CD14-positive monocyte (primary cell): ENCODE measurements around the gene NHS. TPM values are rescaled to one million over a fixed set of nuclear protein-coding genes. Genes with fewer than 3 reads are reported as not detected.

Experiments
- DNase-seq, 3 donors: peaks; one replicate each; pipeline ENCODE4 v3.0.0-alpha.2; 2011 to 2022
- H2AFZ ChIP-seq: 2 replicates; pipeline ENCODE4 v1.6.0; 2012; ENCODE audit warnings: mild to moderate bottlenecking, low read depth, low read length, inconsistent platforms; ENCODE audit not compliant: insufficient read depth, poor library complexity, severe bottlenecking
- H3K27ac ChIP-seq, 2 donors: 1 replicate in 1 of 2; 2 replicates in 1 of 2; pipeline ENCODE4 v1.5.1; 2012 to 2013; ENCODE audit warnings: low read length in 2 of 2, control low read depth in 1 of 2, inconsistent platforms in 1 of 2, low read depth in 1 of 2, mild to moderate bottlenecking in 1 of 2
- H3K27me3 ChIP-seq, 2 donors: one replicate each; pipeline versions ENCODE4 v1.6.0 to v1.6.1; 2011 to 2013; ENCODE audit warnings: low read length in 2 of 2; ENCODE audit not compliant: control insufficient read depth in 2 of 2, insufficient read depth in 2 of 2
- H3K36me3 ChIP-seq, 2 donors: replicated peaks in 1 of 2; 1 replicate in 1 of 2; 2 replicates in 1 of 2; pipeline versions ENCODE4 v1.5.1 to v1.6.1; 2012 to 2013; ENCODE audit warnings: low read length in 2 of 2, control low read depth in 1 of 2, inconsistent platforms in 1 of 2, mild to moderate bottlenecking in 1 of 2; ENCODE audit not compliant: insufficient read depth in 2 of 2, control insufficient read depth in 1 of 2
- H3K4me1 ChIP-seq, 2 donors: 1 replicate in 1 of 2; 2 replicates in 1 of 2; pipeline versions ENCODE4 v1.5.1 to v1.6.1; 2012 to 2013; ENCODE audit warnings: low read length in 2 of 2, control low read depth in 1 of 2, inconsistent platforms in 1 of 2, mild to moderate bottlenecking in 1 of 2, moderate library complexity in 1 of 2; ENCODE audit not compliant: insufficient read depth in 2 of 2, control insufficient read depth in 1 of 2
- H3K4me2 ChIP-seq: replicated peaks from 2 replicates; pipeline ENCODE3; 2012; ENCODE audit warnings: low read length, moderate library complexity, mild to moderate bottlenecking; ENCODE audit not compliant: poor library complexity, severe bottlenecking; ENCODE audit errors: extremely low read depth
- H3K4me3 ChIP-seq, 3 experiments: fragments of 200-600 bp in 1 of 3; sonication (generic) in 1 of 3; replicated peaks in 1 of 3; 1 replicate in 2 of 3; 2 replicates in 1 of 3; pipeline ENCODE4 v1.5.1; 2011 to 2013; ENCODE audit warnings: low read length in 3 of 3, mild to moderate bottlenecking in 3 of 3, control low read depth in 2 of 3, low read depth in 2 of 3, inconsistent platforms in 1 of 3, moderate library complexity in 1 of 3
- H3K79me2 ChIP-seq: 2 replicates; pipeline ENCODE4 v1.6.0; 2012; ENCODE audit warnings: mild to moderate bottlenecking, control low read depth, inconsistent platforms, low read length, moderate library complexity; ENCODE audit not compliant: insufficient read depth
- H3K9ac ChIP-seq: 2 replicates; pipeline ENCODE4 v1.6.0; 2017; ENCODE audit warnings: low read length, mild to moderate bottlenecking; ENCODE audit not compliant: insufficient read depth, poor library complexity, severe bottlenecking
- H3K9me3 ChIP-seq, 2 donors: replicated peaks in 1 of 2; 1 replicate in 1 of 2; 2 replicates in 1 of 2; pipeline versions ENCODE4 v1.5.1 to v1.6.1; 2012 to 2013; ENCODE audit warnings: low read length in 2 of 2, control low read depth in 1 of 2; ENCODE audit not compliant: control insufficient read depth in 1 of 2, insufficient read depth in 1 of 2
- H4K20me1 ChIP-seq: 2 replicates; pipeline ENCODE4 v1.6.0; 2012; ENCODE audit warnings: mild to moderate bottlenecking, low read length, control low read depth, moderate library complexity; ENCODE audit not compliant: insufficient read depth
- H3K27ac Mint-ChIP-seq, 7 donors: one replicate each; pipeline ENCODE4 v1.8.0; 2020; ENCODE audit warnings: mild to moderate bottlenecking in 7 of 7, mixed read lengths in 7 of 7, moderate library complexity in 6 of 7, inconsistent platforms in 2 of 7
- H3K27me3 Mint-ChIP-seq, 3 donors: one replicate each; pipeline ENCODE4 v1.8.0; 2021 to 2022; ENCODE audit warnings: low read depth in 3 of 3, mild to moderate bottlenecking in 3 of 3, mixed read lengths in 3 of 3, moderate library complexity in 3 of 3, inconsistent platforms in 1 of 3
- H3K36me3 Mint-ChIP-seq, 2 donors: one replicate each; pipeline ENCODE4 v1.8.0; 2020; ENCODE audit warnings: mixed read lengths in 2 of 2, inconsistent platforms in 1 of 2, mild to moderate bottlenecking in 1 of 2
- H3K4me1 Mint-ChIP-seq: one replicate; pipeline ENCODE4 v1.8.0; 2020; ENCODE audit warnings: mild to moderate bottlenecking, mixed read lengths
- H3K4me3 Mint-ChIP-seq, 2 donors: one replicate each; pipeline ENCODE4 v1.8.0; 2020; ENCODE audit warnings: mild to moderate bottlenecking in 2 of 2, mixed read lengths in 2 of 2, moderate library complexity in 1 of 2
- H3K9me3 Mint-ChIP-seq, 7 donors: one replicate each; pipeline ENCODE4 v1.8.0; 2020 to 2022; ENCODE audit warnings: mixed read lengths in 7 of 7, mild to moderate bottlenecking in 6 of 7, moderate library complexity in 6 of 7, inconsistent platforms in 2 of 7
- WGBS: methylation state at CpG from one replicate; pipeline ENCODE4 v1.1.5; 2013; ENCODE audit warnings: missing lambda C conversion rate; ENCODE audit not compliant: insufficient coverage; 5-methylcytosine and 5-hydroxymethylcytosine counted together
- intact Hi-C, 2 donors: fragments of 100-400 bp; cut with micrococcal nuclease; formaldehyde crosslinking; loops; one replicate each; pipeline versions ENCODE4 v1.15.0 to v1.15.1; 2023
- polyA plus RNA-seq, 3 donors: library from polyadenylated mRNA; depleted of rRNA in 1 of 3; unstranded in 2 of 3; stranded (reverse) in 1 of 3; fragments of 300-500 nt in 2 of 3; fragments of >200 nt in 1 of 3; fragmentation: Illumina TruSeq in 2 of 3; gene quantifications; 1 replicate in 2 of 3; 2 replicates in 1 of 3; pipeline ENCODE4 v1.2.3, GENCODE V29; 2012 to 2021
- TF ChIP-seq, protein P1 (sequence below): fragments of 200-600 bp; IDR thresholded peaks from one replicate; pipeline ENCODE4 v1.8.0; 2022; ENCODE audit warnings: antibody characterized with exemption, mild to moderate bottlenecking

NHS gene
- polyA plus RNA-seq, 3 donors = 0.86 to 1.8 (median 1.3) TPM

- peaks cover 4 to 19% (median 12%) of the 10 kb centered on the region in 3 donors for H3K27me3 Mint-ChIP-seq
- intact Hi-C loops = no loop called here
- Histone ChIP-seq H3K36me3 (no peaks in the 10 kb centered on the region), H3K79me2 (no peaks in the 10 kb centered on the region), H4K20me1 (no peaks in the 10 kb centered on the region), H3K9me3 (no peaks in the 10 kb centered on the region), H2AFZ (no peak overlapping the region), H3K4me3 (no peak overlapping the region), H3K27ac (no peak overlapping the region), H3K9ac (no peak overlapping the region), H3K4me2 (no peak overlapping the region), H3K4me1 (no peaks in the 10 kb centered on the region), H3K27me3 (peaks cover 5 to 8% of the 10 kb centered on the region in 2 donors)
- no peaks in the 10 kb centered on the region for H3K36me3 Mint-ChIP-seq
- TF ChIP-seq, protein P1, sequence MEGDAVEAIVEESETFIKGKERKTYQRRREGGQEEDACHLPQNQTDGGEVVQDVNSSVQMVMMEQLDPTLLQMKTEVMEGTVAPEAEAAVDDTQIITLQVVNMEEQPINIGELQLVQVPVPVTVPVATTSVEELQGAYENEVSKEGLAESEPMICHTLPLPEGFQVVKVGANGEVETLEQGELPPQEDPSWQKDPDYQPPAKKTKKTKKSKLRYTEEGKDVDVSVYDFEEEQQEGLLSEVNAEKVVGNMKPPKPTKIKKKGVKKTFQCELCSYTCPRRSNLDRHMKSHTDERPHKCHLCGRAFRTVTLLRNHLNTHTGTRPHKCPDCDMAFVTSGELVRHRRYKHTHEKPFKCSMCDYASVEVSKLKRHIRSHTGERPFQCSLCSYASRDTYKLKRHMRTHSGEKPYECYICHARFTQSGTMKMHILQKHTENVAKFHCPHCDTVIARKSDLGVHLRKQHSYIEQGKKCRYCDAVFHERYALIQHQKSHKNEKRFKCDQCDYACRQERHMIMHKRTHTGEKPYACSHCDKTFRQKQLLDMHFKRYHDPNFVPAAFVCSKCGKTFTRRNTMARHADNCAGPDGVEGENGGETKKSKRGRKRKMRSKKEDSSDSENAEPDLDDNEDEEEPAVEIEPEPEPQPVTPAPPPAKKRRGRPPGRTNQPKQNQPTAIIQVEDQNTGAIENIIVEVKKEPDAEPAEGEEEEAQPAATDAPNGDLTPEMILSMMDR = no peak
- H3K4me1 Mint-ChIP-seq = no peaks in the 10 kb centered on the region
- H3K9me3 Mint-ChIP-seq = peaks cover 0 to 1% (median 0%) of the 10 kb centered on the region in 7 donors
- H3K27ac Mint-ChIP-seq = no peak overlapping the region
- DNase-seq = no peak
- no peak overlapping the region for H3K4me3 Mint-ChIP-seq
- 95% methylated on average over 2 of the region's 3 CpGs for WGBS
These were observed 96.9 kb downstream of the NHS start for GRCh38 chrX:17471861-17472260.

DNA sequence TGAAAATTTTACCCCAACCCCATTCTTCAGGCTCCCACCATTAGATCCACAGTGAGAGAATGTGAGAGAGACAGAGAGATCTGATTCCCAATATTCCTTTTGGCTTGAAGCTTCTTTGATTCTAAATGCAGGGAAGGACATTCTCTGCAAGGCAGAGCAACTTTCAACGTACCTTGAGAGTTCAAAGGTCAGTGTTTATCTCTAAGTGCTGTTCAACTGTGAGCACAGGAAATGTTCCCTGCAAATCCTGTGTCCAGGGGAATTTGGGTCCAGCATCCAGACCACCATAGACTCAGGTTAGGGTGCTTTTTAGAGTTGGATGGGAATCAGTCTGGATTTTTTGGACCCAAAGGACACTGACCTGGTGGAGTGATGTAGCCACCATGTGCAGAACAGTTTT is 97.4 kb downstream of the NHS start:
- DNase-seq = no peak
- Mint-ChIP-seq H3K9me3 (peaks cover 0 to 1% (median 0%) of the 10 kb centered on the region in 7 donors), H3K27ac (no peak overlapping the region), H3K4me3 (no peak overlapping the region), H3K36me3 (no peaks in the 10 kb centered on the region), H3K27me3 (peaks cover 7 to 19% (median 12%) of the 10 kb centered on the region in 3 donors), H3K4me1 (no peaks in the 10 kb centered on the region)
- WGBS = 73% methylated on average over 1 of the region's 1 CpG
- no peak overlapping the region for H3K9ac ChIP-seq
- no peaks in the 10 kb centered on the region for H3K9me3 ChIP-seq
- intact Hi-C loops = no loop called here
- H2AFZ ChIP-seq = no peak overlapping the region
- H3K27ac ChIP-seq = no peak overlapping the region
- H3K36me3 ChIP-seq = no peaks in the 10 kb centered on the region
- no peaks in the 10 kb centered on the region for H3K4me1 ChIP-seq
- no peak overlapping the region for H3K4me2 ChIP-seq
- H3K4me3 ChIP-seq = no peak overlapping the region
- H3K79me2 ChIP-seq = no peaks in the 10 kb centered on the region
- TF ChIP-seq, protein P1 = no peak
- H3K27me3 ChIP-seq = peaks cover 7 to 8% of the 10 kb centered on the region in 2 donors
- no peaks in the 10 kb centered on the region for H4K20me1 ChIP-seq
